H1 (cell line): ENCODE results near the gene NFYA. TPM values are rescaled to one million over a fixed set of nuclear protein-coding genes. Genes with fewer than 3 reads are reported as not detected.

Source experiments
- CTCF ChIA-PET: fragments of 300-600 bp; sonication (Branson Sonifier 250); formaldehyde crosslinking; loops from one replicate; lab custom pipeline; 2021; ENCODE audit not compliant: partially characterized antibody; lab: Charles Lee
- POLR2A ChIA-PET: fragments of 300-600 bp; sonication (Branson Sonifier 250); formaldehyde crosslinking; loops from one replicate; lab custom pipeline; 2021; ENCODE audit warnings: inconsistent platforms; ENCODE audit not compliant: partially characterized antibody; lab: Charles Lee
- DNase-seq, 2 experiments: peaks; one replicate each; pipeline versions ENCODE4 v3.0.0 to v3.0.0-alpha.2; 2010 to 2022; ENCODE audit warnings: low spot score in 2 of 2, low read depth in 1 of 2, mixed read lengths in 1 of 2
- FAIRE-seq: peaks from 2 replicates; lab custom pipeline; 2011; peaks lifted over from hg19 to GRCh38; lab: Jason Lieb, UNC
- H2AFZ ChIP-seq: 2 replicates; pipeline ENCODE4 v1.8.1; 2012; ENCODE audit warnings: low read length, inconsistent platforms
- H2AK5ac ChIP-seq: 2 replicates; pipeline ENCODE4 v1.6.1; 2013; ENCODE audit warnings: low read depth, low read length
- H2BK120ac ChIP-seq: replicated peaks from 2 replicates; pipeline ENCODE3; 2013; ENCODE audit warnings: low read depth, low read length, inconsistent platforms
- H2BK12ac ChIP-seq: 2 replicates; pipeline ENCODE4 v1.6.1; 2013; ENCODE audit warnings: low read depth, low read length
- H2BK15ac ChIP-seq: 2 replicates; pipeline ENCODE4 v1.6.1; 2013; ENCODE audit warnings: low read length
- H2BK20ac ChIP-seq: 2 replicates; pipeline ENCODE4 v1.6.1; 2013; ENCODE audit warnings: low read length
- H2BK5ac ChIP-seq: 2 replicates; pipeline ENCODE4 v1.6.1; 2013; ENCODE audit warnings: low read depth, low read length
- H3K14ac ChIP-seq: 2 replicates; pipeline ENCODE4 v1.6.1; 2013; ENCODE audit warnings: inconsistent platforms; ENCODE audit not compliant: insufficient read length
- H3K18ac ChIP-seq: 2 replicates; pipeline ENCODE4 v1.6.1; 2013; ENCODE audit warnings: low read length; ENCODE audit errors: extremely low read depth
- H3K23ac ChIP-seq: 2 replicates; pipeline ENCODE4 v1.6.1; 2013; ENCODE audit warnings: inconsistent platforms; ENCODE audit not compliant: insufficient read length
- H3K23me2 ChIP-seq: 2 replicates; pipeline ENCODE4 v1.6.1; 2013; ENCODE audit warnings: low read depth, low read length
- H3K27ac ChIP-seq: 2 replicates; pipeline ENCODE4 v1.6.1; 2011; ENCODE audit warnings: low read depth, low read length, inconsistent platforms
- H3K27me3 ChIP-seq, 4 experiments: replicated peaks in 1 of 4; 1 replicate in 1 of 4; 2 replicates in 3 of 4; pipeline versions ENCODE4 v1.6.1 to v1.8.1; 2011 to 2013; ENCODE audit warnings: low read length in 3 of 4, mild to moderate bottlenecking in 3 of 4, inconsistent platforms in 2 of 4, mixed read lengths in 2 of 4, moderate library complexity in 1 of 4; ENCODE audit not compliant: control insufficient read depth in 3 of 4, insufficient read depth in 3 of 4; ENCODE audit errors: extremely low read depth in 1 of 4
- H3K36me3 ChIP-seq, 4 experiments: 2 replicates each; pipeline versions ENCODE4 v1.6.1 to v1.8.1; 2011 to 2013; ENCODE audit warnings: mild to moderate bottlenecking in 4 of 4, low read length in 3 of 4, moderate library complexity in 2 of 4, control low read depth in 1 of 4, inconsistent platforms in 1 of 4; ENCODE audit not compliant: insufficient read depth in 4 of 4, control insufficient read depth in 2 of 4
- H3K4ac ChIP-seq: replicated peaks from 2 replicates; pipeline ENCODE3; 2013; ENCODE audit warnings: low read length, low read depth, mixed read lengths, inconsistent platforms; ENCODE audit not compliant: insufficient read length
- H3K4me1 ChIP-seq, 4 experiments: replicated peaks in 1 of 4; 1 replicate in 1 of 4; 2 replicates in 3 of 4; pipeline versions ENCODE4 v1.6.1 to v1.8.1; 2011 to 2013; ENCODE audit warnings: low read length in 3 of 4, inconsistent platforms in 2 of 4, mixed read lengths in 1 of 4; ENCODE audit not compliant: insufficient read depth in 4 of 4, control insufficient read depth in 3 of 4
- H3K4me2 ChIP-seq, 2 experiments: 2 replicates each; pipeline versions ENCODE4 v1.6.1 to v1.8.1; 2011 to 2013; ENCODE audit warnings: low read depth in 2 of 2, low read length in 2 of 2, control low read depth in 1 of 2, inconsistent platforms in 1 of 2, mild to moderate bottlenecking in 1 of 2; ENCODE audit not compliant: insufficient read depth in 1 of 2
- H3K4me3 ChIP-seq, 4 experiments: fragments of 200-600, 300-600 bp in 1 of 4; sonication (generic), shearing (Covaris generic), sonication (Bioruptor Twin) in 1 of 4; 2 replicates each; pipeline versions ENCODE4 v1.5.1 to v1.8.1; 2011 to 2016; ENCODE audit warnings: low read length in 4 of 4, low read depth in 3 of 4, control low read depth in 2 of 4, inconsistent platforms in 2 of 4, mild to moderate bottlenecking in 2 of 4, mixed read lengths in 1 of 4, moderate library complexity in 1 of 4; ENCODE audit not compliant: insufficient read depth in 2 of 4; ENCODE audit errors: extremely low read depth in 1 of 4
- H3K56ac ChIP-seq: replicated peaks from 2 replicates; pipeline ENCODE3; 2013; ENCODE audit warnings: low read depth, mild to moderate bottlenecking, mixed read lengths, low read length, inconsistent platforms; ENCODE audit not compliant: insufficient read length
- H3K79me1 ChIP-seq: 2 replicates; pipeline ENCODE4 v1.6.1; 2013; ENCODE audit warnings: low read depth, low read length, control low read depth
- H3K79me2 ChIP-seq, 2 experiments: 2 replicates each; pipeline versions ENCODE4 v1.6.1 to v1.8.1; 2012 to 2013; ENCODE audit warnings: low read length in 2 of 2, mild to moderate bottlenecking in 2 of 2, inconsistent platforms in 1 of 2; ENCODE audit not compliant: insufficient read depth in 2 of 2, control insufficient read depth in 1 of 2
- H3K9ac ChIP-seq, 4 experiments: replicated peaks in 1 of 4; 1 replicate in 1 of 4; 2 replicates in 3 of 4; pipeline versions ENCODE4 v1.6.1 to v1.8.1; 2011 to 2013; ENCODE audit warnings: low read depth in 3 of 4, low read length in 3 of 4, control low read depth in 2 of 4, mild to moderate bottlenecking in 2 of 4, moderate library complexity in 2 of 4, inconsistent platforms in 1 of 4; ENCODE audit errors: extremely low read depth in 1 of 4
- H3K9me3 ChIP-seq, 2 experiments: 2 replicates each; pipeline versions ENCODE4 v1.6.1 to v1.8.1; 2012 to 2013; ENCODE audit warnings: mild to moderate bottlenecking in 2 of 2, moderate library complexity in 2 of 2, control low read depth in 1 of 2, inconsistent platforms in 1 of 2, low read depth in 1 of 2, low read length in 1 of 2, mixed read lengths in 1 of 2; ENCODE audit not compliant: insufficient read depth in 2 of 2
- H4K20me1 ChIP-seq, 2 experiments: replicated peaks in 1 of 2; 2 replicates each; pipeline versions ENCODE3 to v1.8.1; 2011 to 2013; ENCODE audit warnings: inconsistent platforms in 2 of 2, low read length in 2 of 2, mild to moderate bottlenecking in 1 of 2; ENCODE audit not compliant: insufficient read depth in 2 of 2, control insufficient read depth in 1 of 2
- H4K5ac ChIP-seq: 2 replicates; pipeline ENCODE4 v1.6.1; 2013; ENCODE audit warnings: low read length, low read depth, mixed read lengths, inconsistent platforms; ENCODE audit not compliant: insufficient read length
- H4K8ac ChIP-seq: 2 replicates; pipeline ENCODE4 v1.8.0; 2013; ENCODE audit warnings: mild to moderate bottlenecking, moderate library complexity, low read length, inconsistent platforms; ENCODE audit not compliant: insufficient read depth; ENCODE audit errors: extremely low read depth
- H4K91ac ChIP-seq: replicated peaks from 2 replicates; pipeline ENCODE3; 2013; ENCODE audit warnings: low read length, mixed read lengths, inconsistent platforms; ENCODE audit not compliant: insufficient read length
- ATF3 ChIP-seq: IDR thresholded peaks from 2 replicates; pipeline ENCODE4 v1.6.1; 2011; ENCODE audit warnings: low read depth, mild to moderate bottlenecking, low read length; ENCODE audit not compliant: insufficient read depth
- BCL11A ChIP-seq, 2 experiments: IDR thresholded peaks; one replicate each; pipeline ENCODE4 v1.6.1; 2011; ENCODE audit warnings: low read depth in 2 of 2, low read length in 2 of 2, mild to moderate bottlenecking in 2 of 2
- GTF2F1 ChIP-seq: IDR thresholded peaks from 2 replicates; pipeline ENCODE4 v1.6.1; 2012; ENCODE audit warnings: low read depth, low read length, improper control_type of control experiment, borderline replicate concordance
- RAD21 ChIP-seq, 2 experiments: IDR thresholded peaks in 1 of 2; conservative IDR thresholded peaks in 1 of 2; 2 replicates each; pipeline ENCODE4 v1.6.1; 2011; ENCODE audit warnings: low read depth in 2 of 2, low read length in 2 of 2, improper control_type of control experiment in 1 of 2, inconsistent platforms in 1 of 2, mild to moderate bottlenecking in 1 of 2, moderate library complexity in 1 of 2
- SAP30 ChIP-seq: fragments of 300-600 bp; sonication (generic); IDR thresholded peaks from 2 replicates; pipeline ENCODE4 v1.7.1; 2012; ENCODE audit warnings: low read length, moderate library complexity, mild to moderate bottlenecking, inconsistent platforms; ENCODE audit not compliant: insufficient read depth, insufficient replicate concordance
- SIRT6 ChIP-seq: IDR thresholded peaks from one replicate; pipeline ENCODE4 v1.7.1; 2012; ENCODE audit warnings: low read length, inconsistent platforms
- TAF7 ChIP-seq: optimal IDR thresholded peaks from 2 replicates; pipeline ENCODE3; 2011; ENCODE audit warnings: low read depth, mild to moderate bottlenecking, inconsistent platforms, low read length, moderate library complexity, borderline replicate concordance
- USF2 ChIP-seq: IDR thresholded peaks from 2 replicates; pipeline ENCODE4 v1.6.1; 2011; ENCODE audit warnings: low read length, improper control_type of control experiment
- WGBS, 2 experiments: shearing (Covaris generic) in 1 of 2; methylation state at CpG; one replicate each; pipeline versions ENCODE4 v1.1.6 to v1.1.7; 2013 to 2015; ENCODE audit warnings: low lambda C conversion rate in 2 of 2, mixed read lengths in 2 of 2, inconsistent platforms in 1 of 2, low coverage in 1 of 2, missing lambda C conversion rate in 1 of 2; ENCODE audit not compliant: insufficient replicate concordance in 2 of 2, insufficient coverage in 1 of 2, insufficient read length in 1 of 2; ENCODE audit errors: extremely low coverage in 1 of 2, missing lambda C conversion rate in 1 of 2; 5-methylcytosine and 5-hydroxymethylcytosine counted together
- polyA plus RNA-seq, 7 experiments: library from polyadenylated mRNA; depleted of rRNA in 3 of 7; stranded (reverse) in 5 of 7; unstranded in 2 of 7; fragments of >200 nt in 5 of 7; fragments of 200-250 nt in 2 of 7; gene quantifications; 1 replicate in 5 of 7; 2 replicates in 1 of 7; 4 replicates in 1 of 7; pipeline versions ENCODE4 v1.2.1 to v1.2.3, GENCODE V29; 2011 to 2013; ENCODE audit warnings: missing spikeins in 2 of 7, mixed read lengths in 2 of 7
- total RNA-seq: library from RNA; stranded (reverse); fragmentation: NEBNext Ultra II Directional; extraction: Animal tissue kit (Norgen Biotek cat#: 25700); gene quantifications from 2 replicates; pipeline ENCODE4 v1.2.1, GENCODE V29; 2021

The NFYA gene
- total and polyA plus RNA-seq, 2 of the 8 experiments (the other 6 are each of a cell fraction or from before 2014, with no cell fraction given) = 19.8 to 33.7 TPM

- Histone ChIP-seq H2BK12ac (no peak within 1 kb of the TSS), H3K56ac (peak within 1 kb of the TSS; percentile 97), H2AK5ac (no peak within 1 kb of the TSS), H3K4ac (peak within 1 kb of the TSS; percentile 91), H4K20me1 (peaks cover 0 to 7% of the 10 kb centered on the region in 2 experiments), H3K14ac (peak within 1 kb of the TSS; percentile 8), H2BK15ac (no peak within 1 kb of the TSS), H3K27me3 (no peaks in the 10 kb centered on the region), H3K23me2 (peaks cover 11% of the 10 kb centered on the region), H2BK5ac (peak within 1 kb of the TSS; percentile 98), H4K91ac (peak within 1 kb of the TSS; percentile 87), H2BK120ac (no peak within 1 kb of the TSS), H4K5ac (peak within 1 kb of the TSS; percentile 91), H3K4me3 (peak within 1 kb of the TSS; percentile 83 to 96 (median 92)), H4K8ac (peak within 1 kb of the TSS; percentile 97), H3K4me2 (peak within 1 kb of the TSS; percentile 89 to 98), H3K79me1 (no peaks in the 10 kb centered on the region), H3K36me3 (peaks cover 0 to 17% (median 8%) of the 10 kb centered on the region in 4 experiments; a peak in 6 of 8 replicates), H3K4me1 (peaks cover 2 to 5% (median 4%) of the 10 kb centered on the region in 4 experiments; a peak in 3 of 7 replicates), H2BK20ac (0 out of 2 replicates have a peak within 1 kb of the TSS, but pooled peaks have one; percentile 44), H3K27ac (peak within 1 kb of the TSS; percentile 96), H3K9ac (peak within 1 kb of the TSS; percentile 86 to 94 (median 93)), H3K18ac (peak within 1 kb of the TSS; percentile 96), H3K79me2 (peaks cover 26 to 36% of the 10 kb centered on the region in 2 experiments), H3K23ac (peak within 1 kb of the TSS; percentile 18), H2AFZ (peak within 1 kb of the TSS; percentile 65), H3K9me3 (no peaks in the 10 kb centered on the region)
- FAIRE-seq = no peak
- CTCF ChIA-PET = interaction anchor here (0.8 to 1.0 kb wide), 4 partner anchors 27 to 44 kb away, joined by 3 read pairs; partner anchors contain the start of gene UNC5CL
- WGBS, 2 experiments = 0% methylated on average over 63 of the region's 63 CpGs; no CpG with 5 or more reads in 1 of the 2 experiments
- POLR2A ChIA-PET = interaction anchor here (0.7 to 2.6 kb wide), 6 partner anchors 9 to 44 kb away, joined by 3 to 9 read pairs (median 5); partner anchors contain the start of gene APOBEC2
- DNase-seq = peak; percentile 97 to 98
- TF ChIP-seq USF2 (no peak), ATF3 (0 out of 2 replicates have a peak, but pooled peaks have one; percentile 13), SAP30 (no peak), RAD21 (IDR thresholded peaks at IDR 0.05 in 1 of 2, conservative IDR thresholded peaks at IDR 0.05 in 1 of 2; ENCODE audit: low read depth in 2 of 2, low read length in 2 of 2) (no peak), GTF2F1 (no peak), SIRT6 (no peak), TAF7 (peak; percentile 64), BCL11A (IDR thresholded peaks at IDR 0.05; ENCODE audit: low read depth in 2 of 2, low read length in 2 of 2) (no peak)
Measured at GRCh38 chr6:41071923-41072835, 595 bp upstream of the NFYA start, which contains the start of gene OARD1. Gene OARD1, minus strand, starts transcription at chr6:41072356. Its CDS starts 722 bp downstream, at chr6:41071634.
